HG03565 (cell line): ENCODE data around the gene ATP1B4.
"Not testable (repeated sequence)": the region's sequence is repeated elsewhere in the genome, so short reads cannot be mapped to it uniquely, and the experiment has no call there.

Experiments
- ATAC-seq: cut with Tn5 transposase; IDR thresholded peaks from one replicate; pipeline ENCODE4 v1.9.1; 2021; ENCODE audit warnings: mild to moderate bottlenecking, moderate library complexity; ENCODE audit not compliant: unreplicated experiment

The ATP1B4 gene

GRCh38 chrX:120361764-120362305 lies at the start of gene ATP1B4:
Gene ATP1B4 (plus strand): TSS chrX:120362089. CDS start chrX:120362169, 80 bp downstream.
- ATAC-seq, result no peak

DNA sequence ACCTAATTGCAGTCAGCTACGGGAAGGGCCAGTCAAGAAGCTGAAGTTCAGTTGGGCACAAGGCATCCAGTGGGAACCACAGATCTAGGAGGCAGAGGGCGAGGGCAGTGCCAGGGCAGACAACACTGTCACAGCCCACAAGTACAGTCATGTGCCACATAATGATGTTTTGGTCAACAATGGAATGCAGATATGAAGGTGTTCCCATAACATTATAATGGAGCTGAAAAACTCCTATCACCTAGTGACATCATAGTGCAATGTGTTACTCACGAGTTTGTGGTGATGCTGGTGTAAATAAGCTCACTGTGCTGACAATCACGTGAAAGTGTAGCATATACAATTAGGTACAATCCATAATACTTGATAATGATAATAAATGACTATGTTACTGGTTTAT lies 46.1 kb upstream of the ATP1B4 start:
- ATAC-seq, result no peak

DNA sequence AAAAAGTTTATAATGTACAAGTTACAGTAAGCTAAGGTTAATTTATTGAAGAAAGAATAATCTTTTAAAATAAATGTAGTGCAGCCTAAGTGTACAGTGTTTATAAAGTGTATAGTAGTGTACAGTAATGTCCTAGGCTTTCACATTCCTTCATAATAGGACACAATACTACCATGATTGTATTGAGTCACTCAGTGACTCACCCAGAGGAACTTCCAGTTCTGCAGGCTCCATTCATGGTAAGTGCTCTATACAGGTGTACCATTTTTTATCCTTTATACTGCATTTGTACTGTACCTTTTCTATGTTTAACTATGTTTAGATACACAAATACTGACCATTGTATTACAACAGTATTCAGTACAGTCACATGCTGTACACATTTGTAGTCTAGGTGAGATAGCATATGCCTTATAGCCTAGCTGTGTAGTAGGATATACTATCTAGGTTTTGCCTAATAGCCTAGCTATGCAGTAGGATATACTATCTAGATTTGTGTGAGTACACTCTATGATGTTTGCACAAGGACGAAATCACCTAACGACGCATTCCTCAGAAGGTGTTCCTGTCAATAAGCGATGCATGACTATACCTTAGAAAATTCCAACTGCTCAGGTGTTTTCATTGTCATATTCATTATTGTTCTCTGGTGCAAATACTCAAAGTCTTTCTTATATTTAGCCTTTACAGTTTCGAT lies 45.2 kb upstream of the ATP1B4 start:
- no peak for ATAC-seq

DNA sequence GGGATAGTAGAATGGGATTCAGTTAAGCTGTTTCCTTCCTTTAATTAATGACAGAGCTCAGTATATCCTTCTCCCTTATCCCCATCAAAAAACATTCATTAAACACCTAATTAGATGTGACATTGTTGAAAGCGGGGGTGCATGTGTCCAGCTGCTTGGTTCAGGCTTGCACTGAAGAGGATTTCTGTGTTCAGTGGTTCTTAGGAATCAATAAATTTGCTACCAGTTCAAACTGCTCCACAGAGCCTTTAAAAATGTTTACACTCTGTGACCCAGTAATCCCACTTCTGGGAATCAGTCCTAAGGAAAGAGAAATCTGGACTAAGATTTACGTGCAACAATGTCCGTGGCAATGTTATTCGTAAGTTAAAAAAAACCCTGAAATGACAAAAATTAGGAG lies 43.5 kb upstream of the ATP1B4 start:
- ATAC-seq, result no peak

DNA sequence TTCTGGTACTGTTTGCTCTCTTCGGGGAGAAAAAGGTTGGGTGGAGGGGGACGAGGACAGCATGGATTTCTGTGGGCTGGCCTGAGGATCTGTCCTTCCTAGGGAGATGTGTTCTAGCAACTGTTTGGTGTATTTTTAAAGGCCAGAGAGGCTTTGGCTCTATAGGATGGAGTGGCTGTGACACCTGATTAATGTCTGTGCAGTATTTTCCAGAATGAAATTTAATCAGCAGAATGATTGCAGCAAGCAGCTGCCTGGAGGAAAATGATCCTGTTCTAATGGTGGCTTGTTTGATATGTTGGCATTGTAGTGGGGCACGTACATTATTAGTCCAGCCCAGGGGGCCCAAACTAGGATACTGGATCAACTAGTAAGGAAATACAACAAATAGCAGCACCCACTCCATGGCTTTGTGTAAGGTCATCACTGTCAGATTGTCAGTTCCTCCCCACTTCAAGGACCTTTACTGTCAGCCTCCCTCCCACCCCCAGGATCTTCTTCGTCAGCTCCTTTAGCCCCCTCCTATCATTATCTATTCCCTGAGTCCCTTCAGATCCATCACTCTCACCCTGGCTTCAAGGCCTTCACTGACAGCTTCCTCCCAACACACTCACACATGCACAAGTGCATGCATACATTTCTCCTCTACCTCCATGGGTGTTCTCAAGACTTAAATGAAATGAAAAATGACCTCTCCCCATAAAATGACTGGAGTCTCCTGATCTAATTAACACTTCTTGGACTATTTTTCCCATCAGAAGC lies 40.2 kb upstream of the ATP1B4 start:
- no peak for ATAC-seq

GRCh38 chrX:120331116-120331515 lies 30.8 kb upstream of the ATP1B4 start:
- ATAC-seq, result no peak

- no peak for ATAC-seq
Observed at GRCh38 chrX:120332394-120332793, 29.5 kb upstream of the ATP1B4 start.

- no peak for ATAC-seq
Observed at GRCh38 chrX:120334151-120334550, 27.7 kb upstream of the ATP1B4 start.

DNA sequence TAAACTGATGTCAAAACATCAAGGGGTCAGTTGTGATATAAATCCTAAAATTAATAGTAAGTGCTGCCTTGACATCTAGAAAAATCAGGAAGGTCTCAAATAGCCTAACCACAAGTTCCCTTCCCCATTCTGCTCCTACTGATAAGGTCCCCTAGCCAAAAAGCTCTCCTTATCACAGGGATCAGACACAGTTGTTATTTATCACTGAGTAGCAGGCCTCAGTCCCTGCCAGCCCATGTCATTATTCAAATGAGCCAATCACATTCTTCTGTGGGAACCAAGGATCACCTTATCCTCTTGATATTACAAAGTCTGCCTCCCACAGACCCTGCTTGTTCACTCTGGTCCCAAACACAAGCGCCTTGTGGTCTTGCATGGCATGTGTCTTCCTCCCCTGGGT lies 27.3 kb upstream of the ATP1B4 start:
- no peak for ATAC-seq

- ATAC-seq, result no peak
Observed at GRCh38 chrX:120335289-120335688, 26.6 kb upstream of the ATP1B4 start.

DNA sequence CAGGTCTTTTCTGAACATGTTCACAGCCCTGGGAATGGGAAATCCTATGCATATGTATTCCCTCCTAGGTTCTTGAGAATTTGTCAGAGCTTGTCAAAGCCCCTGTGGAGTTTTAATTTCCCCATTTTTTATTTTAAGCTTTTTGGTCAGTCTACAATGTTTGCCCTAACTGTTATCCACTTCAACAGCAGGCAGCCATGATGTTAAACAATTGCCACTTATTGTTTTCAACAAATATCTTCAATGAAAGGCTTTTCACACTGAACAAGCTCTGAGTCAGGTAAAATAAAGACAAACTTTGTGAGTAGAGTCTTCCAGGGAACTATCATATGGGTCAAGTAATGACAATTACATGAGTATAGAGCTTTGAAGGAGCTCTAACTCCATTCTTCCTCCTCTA lies 25.0 kb upstream of the ATP1B4 start:
- no peak for ATAC-seq

- not testable (repeated sequence) for ATAC-seq
Observed at GRCh38 chrX:120344566-120344965, 17.3 kb upstream of the ATP1B4 start.

- no peak for ATAC-seq
Observed at GRCh38 chrX:120350450-120351138, 11.3 kb upstream of the ATP1B4 start.

DNA sequence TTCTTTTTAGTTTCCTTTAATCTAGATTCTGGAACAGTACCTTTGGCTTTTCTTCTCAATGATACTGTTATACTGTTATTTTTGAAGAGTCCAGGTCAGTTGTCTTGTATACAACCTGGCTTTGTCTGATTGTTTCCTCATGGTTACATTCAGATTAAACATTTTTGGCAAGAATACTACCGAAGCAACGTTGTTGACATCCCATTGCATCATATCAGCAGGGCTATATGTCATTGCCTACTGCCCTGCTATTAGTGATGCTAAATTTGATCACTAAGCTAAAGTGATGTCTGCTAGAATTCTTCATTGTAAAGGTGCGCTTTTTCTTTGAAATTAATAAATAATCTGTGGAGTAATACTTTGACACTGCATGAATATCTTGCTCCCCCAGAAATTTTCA lies 5.8 kb upstream of the ATP1B4 start:
- no peak for ATAC-seq

- ATAC-seq, result no peak
Observed at GRCh38 chrX:120357186-120357585, 4.7 kb upstream of the ATP1B4 start.

DNA sequence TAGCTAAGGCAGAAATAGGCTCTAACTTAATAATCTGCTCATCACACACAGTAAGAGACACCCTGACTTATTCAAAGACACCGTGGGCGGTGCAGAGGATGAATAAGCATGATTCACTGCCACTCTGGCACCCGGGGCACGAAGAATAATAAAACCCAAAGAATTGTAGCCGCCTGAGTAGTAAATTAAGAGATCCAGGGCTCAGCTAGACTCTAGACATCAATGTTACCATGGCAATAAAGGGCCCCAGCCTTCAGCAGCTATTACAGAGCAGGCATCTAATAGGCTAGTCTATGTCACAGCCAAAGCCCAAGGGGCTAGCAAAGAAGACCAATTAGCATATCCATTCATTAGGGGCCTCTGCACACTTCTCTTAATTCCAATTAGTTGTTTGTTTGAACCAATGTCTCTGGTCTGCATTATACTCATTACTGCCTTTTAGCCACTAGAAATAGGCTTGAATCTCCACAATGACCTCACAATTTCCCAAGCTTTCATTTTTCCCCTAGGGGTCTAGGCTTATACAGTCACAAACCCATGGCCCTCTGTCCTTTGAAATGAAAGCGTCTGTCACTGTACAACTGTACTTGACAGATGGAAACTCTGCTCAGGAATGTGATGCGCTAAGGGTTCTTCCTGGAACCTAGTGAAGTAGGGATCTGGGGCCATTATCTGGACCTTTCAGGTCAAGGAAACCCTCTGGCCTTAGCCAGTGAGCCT lies 3.0 kb upstream of the ATP1B4 start:
- ATAC-seq, result no peak

DNA sequence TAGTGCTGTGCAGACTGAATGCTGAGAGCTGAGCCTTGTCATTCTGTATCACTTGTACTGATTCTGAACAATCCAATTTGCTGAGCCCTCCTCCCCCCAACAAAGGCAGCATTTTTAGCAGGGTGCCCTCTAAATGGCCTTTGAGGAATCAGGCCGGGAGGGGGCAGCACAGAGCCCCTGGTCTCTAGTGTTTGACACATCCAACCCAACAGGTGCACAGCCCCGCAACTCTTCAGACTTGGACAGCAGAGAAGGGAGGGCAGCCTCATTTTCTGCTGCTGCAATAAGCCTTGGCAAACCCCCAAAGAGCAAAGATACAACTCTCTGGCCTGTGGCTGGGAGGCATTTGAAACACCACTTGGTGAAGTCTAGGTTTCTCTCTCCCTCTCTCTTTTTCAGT lies 3.4 kb downstream of the ATP1B4 start:
- no peak for ATAC-seq

DNA sequence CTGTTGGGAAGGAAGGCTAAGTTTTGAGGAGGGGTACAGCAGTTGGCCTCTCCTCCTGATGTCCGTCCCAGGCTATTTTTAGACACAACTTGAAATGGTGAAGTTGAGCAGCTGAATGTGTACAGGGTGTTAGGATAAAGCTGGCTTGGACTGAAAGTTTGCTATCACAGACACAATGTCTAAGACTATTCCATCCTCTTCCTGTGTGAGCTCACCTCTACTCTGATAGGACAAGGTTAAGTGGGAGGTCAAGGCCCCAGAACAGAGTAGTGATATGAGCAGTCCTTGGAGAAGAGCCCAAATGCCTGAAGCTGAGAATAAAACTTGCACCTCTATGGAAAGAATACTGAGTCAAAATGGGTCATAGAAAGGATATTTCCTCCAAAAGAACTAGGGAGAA lies 4.1 kb downstream of the ATP1B4 start:
- ATAC-seq, result no peak

DNA sequence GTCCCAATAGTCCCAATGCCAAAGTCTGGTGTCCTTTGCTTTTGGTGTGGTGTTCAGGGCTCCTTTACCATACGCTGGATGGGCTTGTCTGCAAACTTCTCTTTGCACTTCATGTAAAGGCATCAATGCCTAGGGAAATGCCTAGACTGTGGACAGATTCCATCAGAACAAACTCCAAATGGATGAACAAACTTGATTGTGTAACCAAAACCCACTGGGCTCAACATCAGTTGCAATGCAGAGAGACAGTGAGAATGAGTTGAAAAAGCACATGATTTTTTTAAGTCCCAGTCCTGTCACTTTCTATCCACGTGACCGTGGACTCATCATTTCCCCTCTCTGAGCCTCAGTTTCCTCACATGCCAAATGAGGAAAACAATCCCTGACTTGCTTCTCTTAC lies 4.9 kb downstream of the ATP1B4 start:
- ATAC-seq, result no peak

DNA sequence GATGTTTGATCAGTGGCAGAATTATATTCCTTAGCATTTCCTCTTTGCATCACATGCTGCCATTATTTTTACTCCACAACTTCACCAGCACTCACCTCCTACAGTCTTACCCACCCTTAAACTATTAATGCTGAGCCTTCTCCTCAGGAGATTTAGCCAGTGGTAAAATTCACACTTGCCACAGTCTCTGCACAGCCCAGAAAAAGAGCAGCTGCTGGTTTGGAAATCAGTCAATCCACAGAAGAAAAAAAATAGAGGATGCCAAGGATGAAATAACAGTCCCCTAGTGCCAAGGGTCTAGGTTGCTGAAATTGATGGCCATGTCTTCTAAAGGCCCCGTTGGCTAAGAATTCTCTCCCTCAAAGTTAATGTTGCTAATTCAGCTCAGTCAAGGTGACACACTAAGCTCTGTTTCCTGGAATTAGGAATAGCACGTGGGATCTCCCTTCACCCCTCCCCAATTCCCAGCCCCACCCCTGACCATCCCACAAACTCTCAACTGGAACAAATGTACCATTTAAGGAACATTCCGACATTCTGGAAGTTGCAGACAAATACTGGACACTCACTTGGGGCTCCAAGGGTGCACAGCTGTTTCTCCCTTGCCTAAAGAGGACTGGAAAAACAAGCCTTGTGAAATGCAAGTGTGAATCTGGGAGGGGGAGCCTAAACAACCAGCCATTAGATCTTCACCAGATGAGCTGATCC lies 5.7 kb downstream of the ATP1B4 start:
- no peak for ATAC-seq
